HCT116 (cell line): ENCODE results near the gene HNF4A.

Experiments used
- CTCF ChIP-seq, 3 experiments: fragments of 200-600 bp in 1 of 3; sonication (generic) in 1 of 3; IDR thresholded peaks in 2 of 3; conservative IDR thresholded peaks in 1 of 3; 2 replicates each; pipeline ENCODE4 v1.5.1; 2012 to 2017; ENCODE audit warnings: low read depth in 2 of 3, low read length in 2 of 3, antibody characterized with exemption in 1 of 3, borderline replicate concordance in 1 of 3, control low read depth in 1 of 3, mild to moderate bottlenecking in 1 of 3, mixed read lengths in 1 of 3, mixed run types in 1 of 3, moderate library complexity in 1 of 3; ENCODE audit not compliant: insufficient read depth in 1 of 3
- EZH2 ChIP-seq: fragments of 200-600 bp; sonication (generic); IDR thresholded peaks from 2 replicates; pipeline ENCODE4 v1.6.1; 2017; ENCODE audit warnings: antibody characterized with exemption, mixed run types
- EZH2phosphoT487 ChIP-seq: fragments of 200-600 bp; IDR thresholded peaks from 2 replicates; pipeline ENCODE4 v1.6.1; 2018; ENCODE audit warnings: antibody characterized with exemption, borderline replicate concordance
- JUND ChIP-seq: IDR thresholded peaks from 2 replicates; pipeline ENCODE4 v1.6.1; 2012
- MAX ChIP-seq: IDR thresholded peaks from 2 replicates; pipeline ENCODE4 v1.6.1; 2012
- POLR2A ChIP-seq: IDR thresholded peaks from 2 replicates; pipeline ENCODE4 v1.7.0; 2011; ENCODE audit warnings: borderline replicate concordance; ENCODE audit not compliant: insufficient read depth, insufficient read length; ENCODE audit errors: extremely low read depth
- RAD21 ChIP-seq: IDR thresholded peaks from 2 replicates; pipeline ENCODE4 v1.6.1; 2012; ENCODE audit warnings: low read depth, mild to moderate bottlenecking
- SP1 ChIP-seq: IDR thresholded peaks from 2 replicates; pipeline ENCODE4 v1.6.1; 2012; ENCODE audit warnings: low read depth
- TCF7L2 ChIP-seq: IDR thresholded peaks from 2 replicates; pipeline ENCODE4 v1.7.0; 2011; ENCODE audit warnings: borderline replicate concordance, inconsistent platforms; ENCODE audit not compliant: insufficient read depth, insufficient read length; ENCODE audit errors: extremely low read depth
- ZFX ChIP-seq: fragments of 450-650 bp; IDR thresholded peaks from 2 replicates; pipeline ENCODE4 v1.6.1; 2017
- TF ChIP-seq, protein P1 (sequence below): IDR thresholded peaks from 2 replicates; pipeline ENCODE4 v1.6.1; 2012
- TF ChIP-seq, protein P2 (sequence below): IDR thresholded peaks from 2 replicates; pipeline ENCODE4 v1.6.1; 2012; ENCODE audit warnings: low read depth

GRCh38 chr20:44331201-44331600 is 24.3 kb upstream of the HNF4A start:
- TF ChIP-seq EZH2 (no peak), SP1 (no peak), CTCF (IDR thresholded peaks at IDR 0.05 in 2 of 3, conservative IDR thresholded peaks at IDR 0.05 in 1 of 3; ENCODE audit: borderline replicate concordance in 1 of 3, insufficient read depth in 1 of 3, low read depth in 2 of 3, low read length in 2 of 3) (no peak), ZFX (no peak), TCF7L2 (no peak), MAX (0 out of 2 replicates have a peak, but pooled peaks have one; percentile 14), RAD21 (no peak), EZH2phosphoT487 (no peak), POLR2A (no peak), JUND (no peak)
- TF ChIP-seq, protein P1, sequence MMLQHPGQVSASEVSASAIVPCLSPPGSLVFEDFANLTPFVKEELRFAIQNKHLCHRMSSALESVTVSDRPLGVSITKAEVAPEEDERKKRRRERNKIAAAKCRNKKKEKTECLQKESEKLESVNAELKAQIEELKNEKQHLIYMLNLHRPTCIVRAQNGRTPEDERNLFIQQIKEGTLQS = no peak
- TF ChIP-seq, protein P2, sequence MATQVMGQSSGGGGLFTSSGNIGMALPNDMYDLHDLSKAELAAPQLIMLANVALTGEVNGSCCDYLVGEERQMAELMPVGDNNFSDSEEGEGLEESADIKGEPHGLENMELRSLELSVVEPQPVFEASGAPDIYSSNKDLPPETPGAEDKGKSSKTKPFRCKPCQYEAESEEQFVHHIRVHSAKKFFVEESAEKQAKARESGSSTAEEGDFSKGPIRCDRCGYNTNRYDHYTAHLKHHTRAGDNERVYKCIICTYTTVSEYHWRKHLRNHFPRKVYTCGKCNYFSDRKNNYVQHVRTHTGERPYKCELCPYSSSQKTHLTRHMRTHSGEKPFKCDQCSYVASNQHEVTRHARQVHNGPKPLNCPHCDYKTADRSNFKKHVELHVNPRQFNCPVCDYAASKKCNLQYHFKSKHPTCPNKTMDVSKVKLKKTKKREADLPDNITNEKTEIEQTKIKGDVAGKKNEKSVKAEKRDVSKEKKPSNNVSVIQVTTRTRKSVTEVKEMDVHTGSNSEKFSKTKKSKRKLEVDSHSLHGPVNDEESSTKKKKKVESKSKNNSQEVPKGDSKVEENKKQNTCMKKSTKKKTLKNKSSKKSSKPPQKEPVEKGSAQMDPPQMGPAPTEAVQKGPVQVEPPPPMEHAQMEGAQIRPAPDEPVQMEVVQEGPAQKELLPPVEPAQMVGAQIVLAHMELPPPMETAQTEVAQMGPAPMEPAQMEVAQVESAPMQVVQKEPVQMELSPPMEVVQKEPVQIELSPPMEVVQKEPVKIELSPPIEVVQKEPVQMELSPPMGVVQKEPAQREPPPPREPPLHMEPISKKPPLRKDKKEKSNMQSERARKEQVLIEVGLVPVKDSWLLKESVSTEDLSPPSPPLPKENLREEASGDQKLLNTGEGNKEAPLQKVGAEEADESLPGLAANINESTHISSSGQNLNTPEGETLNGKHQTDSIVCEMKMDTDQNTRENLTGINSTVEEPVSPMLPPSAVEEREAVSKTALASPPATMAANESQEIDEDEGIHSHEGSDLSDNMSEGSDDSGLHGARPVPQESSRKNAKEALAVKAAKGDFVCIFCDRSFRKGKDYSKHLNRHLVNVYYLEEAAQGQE = no peak
